Natural killer cell treated with Interleukin-12 subunit alpha and Interleukin-12 subunit beta and Interleukin-15 and Interleukin-18, amount 100 ng/mL, for 72 hours (primary cell): ENCODE measurements around the gene PRDX3. TPM values are rescaled to one million over a fixed set of nuclear protein-coding genes. Genes with fewer than 3 reads are reported as not detected.
"Not testable (repeated sequence)": the region's sequence is repeated elsewhere in the genome, so short reads cannot be mapped to it uniquely, and the experiment has no call there.

Experiments
- ATAC-seq, 2 donors: fragments of 150-1000 bp; cut with Tn5 transposase in 1 of 2; sonication (Bioruptor Pico), chemical (Tn5 transposase) in 1 of 2; 2 replicates each; pipeline ENCODE4 v1.10.0; 2021
- DNase-seq: peaks from one replicate; pipeline ENCODE4 v3.0.0; 2022; ENCODE audit warnings: low spot score
- H3K27ac Mint-ChIP-seq, 2 donors: 1 replicate in 1 of 2; 2 replicates in 1 of 2; pipeline ENCODE4 v1.8.0; 2022; ENCODE audit warnings: mixed read lengths in 2 of 2, mild to moderate bottlenecking in 1 of 2, moderate library complexity in 1 of 2
- H3K27me3 Mint-ChIP-seq, 2 donors: 1 replicate in 1 of 2; 2 replicates in 1 of 2; pipeline ENCODE4 v1.8.0; 2022; ENCODE audit warnings: mixed read lengths in 2 of 2
- H3K36me3 Mint-ChIP-seq: one replicate; pipeline ENCODE4 v1.8.0; 2022; ENCODE audit warnings: mixed read lengths
- H3K4me1 Mint-ChIP-seq, 2 donors: 1 replicate in 1 of 2; 2 replicates in 1 of 2; pipeline ENCODE4 v1.8.0; 2022; ENCODE audit warnings: low read depth in 2 of 2, mixed read lengths in 2 of 2, mild to moderate bottlenecking in 1 of 2
- H3K4me3 Mint-ChIP-seq: one replicate; pipeline ENCODE4 v1.8.0; 2022; ENCODE audit warnings: mixed read lengths
- H3K9me3 Mint-ChIP-seq: 2 replicates; pipeline ENCODE4 v1.8.0; 2022; ENCODE audit warnings: mixed read lengths
- total RNA-seq, 2 donors: library from RNA; stranded (reverse); gene quantifications; one replicate each; pipeline ENCODE4 v1.2.3, GENCODE V29; 2022

The PRDX3 gene
- total RNA-seq, 2 donors from 2014 or later = 137 to 144 TPM

DNA sequence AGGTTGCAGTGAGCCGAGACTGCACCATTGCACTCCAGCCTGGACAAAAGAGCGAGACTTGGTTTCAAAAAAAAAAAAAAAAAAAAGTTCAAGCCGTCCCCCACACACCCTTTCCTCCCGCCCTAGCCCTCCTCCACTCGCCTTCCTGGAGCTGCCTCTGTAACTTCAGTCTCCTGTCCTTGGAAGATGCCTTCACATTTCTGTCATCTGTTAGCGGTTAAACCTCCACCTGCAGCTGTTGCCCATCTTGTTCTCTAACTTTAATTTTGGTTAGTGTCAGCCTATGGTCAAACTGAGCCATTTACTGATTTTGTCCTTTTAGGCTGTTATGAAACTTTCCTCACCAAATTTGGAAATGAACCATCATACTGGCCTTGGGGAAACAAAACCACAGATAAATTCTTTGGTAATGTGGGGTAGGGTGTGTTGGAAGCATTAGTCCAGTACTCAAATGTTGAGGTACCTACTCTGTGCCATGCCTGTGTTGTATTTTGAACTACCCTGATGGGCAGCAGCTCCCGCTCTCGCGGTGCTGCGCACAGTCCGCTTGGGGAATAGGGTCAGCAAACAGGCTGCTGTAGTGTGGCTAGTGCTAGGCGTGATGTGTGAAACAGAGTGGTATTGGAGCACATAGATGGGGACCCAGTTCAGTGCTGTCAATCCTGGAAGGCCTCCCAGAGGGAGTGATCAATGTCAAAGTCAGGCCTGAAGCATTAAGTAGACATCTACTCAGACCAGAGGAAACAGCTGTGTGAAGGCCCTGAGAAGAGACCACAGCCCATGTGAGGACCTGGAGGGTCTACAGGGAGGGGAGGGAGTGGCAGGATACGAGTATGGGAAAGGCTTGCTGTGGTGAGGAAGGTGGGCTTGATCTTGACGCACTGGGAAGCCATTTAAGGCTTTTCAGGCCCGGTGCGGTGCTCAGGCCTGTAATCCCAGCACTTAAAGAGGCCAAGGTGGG is 40.0 kb downstream of the PRDX3 start:
- peaks cover 27 to 28% of the 10 kb centered on the region in 2 donors for H3K4me1 Mint-ChIP-seq
- H3K27me3 Mint-ChIP-seq = no peaks in the 10 kb centered on the region
- peak overlapping the region; percentile 63 for H3K4me3 Mint-ChIP-seq
- peak overlapping the region; percentile 73 to 93 for H3K27ac Mint-ChIP-seq
- ATAC-seq (no peak), DNase-seq (no peak)
- H3K36me3 Mint-ChIP-seq = peaks cover 11% of the 10 kb centered on the region
- H3K9me3 Mint-ChIP-seq = no peaks in the 10 kb centered on the region

DNA sequence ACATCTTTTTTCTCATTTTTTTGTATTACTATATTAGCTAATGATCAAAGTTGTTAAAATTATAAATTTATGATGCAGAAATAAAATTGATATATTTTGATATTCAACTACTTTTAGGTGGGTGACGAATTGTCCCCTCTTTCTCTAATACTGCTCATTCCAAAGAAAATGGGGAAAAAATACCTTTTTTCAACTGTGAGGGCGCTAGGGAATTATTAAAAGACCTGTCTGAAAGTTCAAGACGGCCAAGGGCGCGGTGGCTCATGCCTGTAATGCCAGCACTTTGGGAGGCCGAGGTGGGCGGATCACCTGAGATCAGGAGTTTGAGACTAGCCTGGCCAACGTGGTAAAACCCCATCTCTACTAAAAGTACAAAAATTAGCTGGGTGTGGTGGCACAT is 40.7 kb downstream of the PRDX3 start:
- DNase-seq, H3K9me3 Mint-ChIP-seq, ATAC-seq, H3K27me3 Mint-ChIP-seq, H3K4me3 Mint-ChIP-seq: not testable (repeated sequence)
- Mint-ChIP-seq H3K36me3 (peaks cover 17% of the 10 kb centered on the region), H3K27ac (peak overlapping the region in 1 of 2 donors; percentile 93), H3K4me1 (peaks cover 34 to 35% of the 10 kb centered on the region in 2 donors)

DNA sequence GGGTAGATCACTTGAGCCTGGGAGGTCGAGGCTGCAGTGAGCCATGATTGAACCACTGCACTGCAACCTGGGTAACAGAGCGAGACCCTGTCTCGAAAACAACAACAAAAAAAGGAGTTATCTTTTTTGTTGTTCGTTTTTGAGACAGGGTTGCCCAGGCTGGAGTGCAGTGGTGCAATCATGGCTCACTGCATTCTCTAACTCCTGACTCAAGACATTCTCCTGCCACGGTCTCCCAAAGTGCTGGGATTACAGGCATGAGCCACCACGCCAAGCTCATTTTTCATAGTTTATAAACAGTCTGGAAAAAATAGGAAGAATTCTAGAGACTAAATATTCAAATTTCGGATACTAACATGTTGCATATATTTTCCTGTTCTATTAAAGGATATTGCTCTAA is 42.5 kb downstream of the PRDX3 start:
- peaks cover 48 to 50% of the 10 kb centered on the region in 2 donors for H3K4me1 Mint-ChIP-seq
- DNase-seq (no peak), ATAC-seq (no peak)
- H3K27me3 Mint-ChIP-seq = no peaks in the 10 kb centered on the region
- H3K36me3 Mint-ChIP-seq = peaks cover 23% of the 10 kb centered on the region
- no peak overlapping the region for H3K4me3 Mint-ChIP-seq
- H3K9me3 Mint-ChIP-seq = no peaks in the 10 kb centered on the region
- peak overlapping the region; percentile 95 to 98 for H3K27ac Mint-ChIP-seq

DNA sequence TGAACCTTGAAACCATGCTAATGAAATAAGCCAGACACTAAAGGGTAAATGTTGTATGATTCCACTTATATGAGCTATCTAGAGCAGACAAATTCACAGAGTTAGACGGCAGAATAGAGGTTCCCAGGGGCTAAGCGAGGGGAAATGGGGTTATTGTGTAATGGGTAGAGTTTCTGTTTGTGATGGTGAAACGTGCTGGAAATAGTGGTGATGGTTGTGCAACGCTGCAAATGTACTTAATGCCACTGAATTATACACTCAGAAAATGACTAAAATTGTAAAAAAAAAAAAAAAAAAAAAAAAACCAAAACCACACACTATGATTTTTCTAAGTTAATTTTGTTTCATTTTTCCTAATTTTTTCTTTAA is 43.1 kb downstream of the PRDX3 start:
- Mint-ChIP-seq H3K4me3 (peak overlapping the region; percentile 76), H3K27me3 (no peaks in the 10 kb centered on the region), H3K9me3 (no peaks in the 10 kb centered on the region), H3K36me3 (peaks cover 28% of the 10 kb centered on the region), H3K4me1 (peaks cover 54 to 56% of the 10 kb centered on the region in 2 donors), H3K27ac (peak overlapping the region; percentile 95 to 98)
- ATAC-seq (peak; percentile 35 to 69), DNase-seq (peak; percentile 83)

DNA sequence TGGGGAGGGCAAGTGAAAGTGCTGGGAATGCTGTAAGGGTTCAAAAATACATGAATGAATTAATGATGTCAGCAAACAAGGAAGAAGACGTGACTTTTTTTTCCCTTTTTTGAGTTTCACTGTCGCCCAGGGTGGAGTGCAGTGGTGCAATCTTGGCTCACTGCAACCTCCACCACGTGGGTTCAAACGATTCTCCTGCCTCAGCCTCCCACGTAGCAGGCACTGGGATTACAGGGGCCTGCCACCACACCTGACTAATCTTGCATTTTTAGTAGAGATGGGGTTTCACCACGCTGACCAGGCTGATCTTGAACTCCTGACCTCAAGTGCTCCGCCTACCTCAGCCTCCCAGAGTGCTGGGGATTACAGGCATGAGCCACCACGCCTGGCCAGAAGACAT is 44.7 kb downstream of the PRDX3 start:
- Mint-ChIP-seq H3K9me3 (no peaks in the 10 kb centered on the region), H3K27me3 (no peaks in the 10 kb centered on the region), H3K36me3 (peaks cover 42% of the 10 kb centered on the region), H3K4me3 (peak overlapping the region; percentile 94), H3K4me1 (peaks cover 59 to 64% of the 10 kb centered on the region in 2 donors), H3K27ac (peak overlapping the region; percentile 95 to 98)
- DNase-seq (peak; percentile 78), ATAC-seq (peak; percentile 34 to 41)

DNA sequence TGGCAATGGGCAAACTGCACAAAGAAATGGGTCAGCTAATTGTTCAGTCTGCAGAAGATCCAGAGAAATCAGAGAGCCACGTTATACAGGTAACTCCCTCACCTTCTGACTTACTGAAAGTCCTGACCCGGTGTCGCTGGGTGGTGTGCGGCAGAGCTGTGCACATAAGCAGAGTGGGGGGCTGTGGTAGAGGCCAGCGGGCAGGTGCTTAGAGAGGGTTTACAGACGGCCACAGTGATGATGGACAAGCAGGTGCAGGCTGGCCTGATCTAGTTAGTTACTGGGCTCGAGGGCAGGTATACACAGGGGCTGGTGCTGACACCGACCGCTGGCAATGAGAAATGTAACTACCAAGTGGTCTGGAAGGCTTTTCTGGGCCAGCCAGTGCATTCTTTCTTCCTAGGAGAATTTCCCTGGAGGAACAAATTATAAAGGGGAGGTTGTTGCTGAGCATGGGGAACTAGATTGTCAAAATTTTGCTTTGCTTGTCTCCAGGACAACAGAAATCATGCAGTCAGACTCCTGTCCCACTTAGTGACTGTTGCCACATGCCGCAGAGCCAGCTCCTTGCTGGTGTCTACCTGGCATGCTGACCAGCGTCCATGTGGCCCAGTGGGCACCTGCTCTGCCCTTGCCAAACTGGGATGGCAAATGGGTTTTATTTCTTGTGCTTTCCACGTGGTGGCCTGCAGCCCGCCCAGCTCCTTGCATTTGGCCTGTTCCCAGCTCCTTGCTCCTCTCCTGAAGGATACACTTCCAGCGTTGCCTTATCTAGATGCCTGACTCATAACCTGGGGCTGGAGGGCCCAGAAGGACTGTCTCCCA is 45.9 kb downstream of the PRDX3 start:
- no peaks in the 10 kb centered on the region for H3K9me3 Mint-ChIP-seq
- ATAC-seq = no peak
- H3K4me3 Mint-ChIP-seq = peak overlapping the region; percentile 94
- no peaks in the 10 kb centered on the region for H3K27me3 Mint-ChIP-seq
- H3K36me3 Mint-ChIP-seq = peaks cover 38% of the 10 kb centered on the region
- peaks cover 53 to 58% of the 10 kb centered on the region in 2 donors for H3K4me1 Mint-ChIP-seq
- H3K27ac Mint-ChIP-seq = peak overlapping the region; percentile 95 to 98
- no peak for DNase-seq

DNA sequence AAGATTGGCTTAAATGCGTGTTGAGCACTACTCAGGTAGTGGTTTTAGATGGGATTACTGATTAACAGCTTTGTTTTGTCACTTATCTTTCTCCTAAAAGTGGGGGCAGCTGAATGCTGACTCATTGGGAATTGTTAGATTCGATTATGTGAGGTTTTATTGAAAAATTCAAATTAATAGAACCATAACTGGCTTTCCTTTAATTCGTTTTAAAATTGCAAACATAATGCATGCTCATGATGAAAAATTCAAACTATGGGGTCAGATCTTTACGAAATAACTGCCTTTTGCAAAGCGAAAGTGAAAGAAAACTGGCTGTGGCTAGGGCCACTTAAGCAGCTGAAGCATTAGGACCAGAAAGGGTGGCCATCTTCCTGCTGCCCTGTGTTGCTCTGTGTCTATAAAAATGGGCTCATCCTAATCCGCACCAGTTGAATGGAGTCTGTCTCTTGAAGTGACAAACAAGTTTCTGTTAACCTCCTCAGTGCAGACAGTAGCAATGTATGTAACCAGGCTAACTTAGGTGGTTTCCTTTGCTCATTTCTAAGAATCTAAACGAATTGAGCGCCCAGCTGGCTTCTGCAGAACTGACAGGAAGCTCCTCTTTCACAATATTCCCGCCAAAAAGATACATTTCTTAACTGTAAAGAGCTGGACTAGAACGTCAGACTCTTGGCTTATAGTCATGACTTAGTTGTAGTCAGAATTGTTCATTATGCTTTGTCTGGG is 46.9 kb downstream of the PRDX3 start:
- ATAC-seq (peak; percentile 86 to 91), DNase-seq (peak; percentile 83)
- no peaks in the 10 kb centered on the region for H3K27me3 Mint-ChIP-seq
- no peaks in the 10 kb centered on the region for H3K9me3 Mint-ChIP-seq
- H3K36me3 Mint-ChIP-seq = peaks cover 38% of the 10 kb centered on the region
- peaks cover 53 to 58% of the 10 kb centered on the region in 2 donors for H3K4me1 Mint-ChIP-seq
- peak overlapping the region; percentile 94 for H3K4me3 Mint-ChIP-seq
- H3K27ac Mint-ChIP-seq = peak overlapping the region; percentile 95 to 98

DNA sequence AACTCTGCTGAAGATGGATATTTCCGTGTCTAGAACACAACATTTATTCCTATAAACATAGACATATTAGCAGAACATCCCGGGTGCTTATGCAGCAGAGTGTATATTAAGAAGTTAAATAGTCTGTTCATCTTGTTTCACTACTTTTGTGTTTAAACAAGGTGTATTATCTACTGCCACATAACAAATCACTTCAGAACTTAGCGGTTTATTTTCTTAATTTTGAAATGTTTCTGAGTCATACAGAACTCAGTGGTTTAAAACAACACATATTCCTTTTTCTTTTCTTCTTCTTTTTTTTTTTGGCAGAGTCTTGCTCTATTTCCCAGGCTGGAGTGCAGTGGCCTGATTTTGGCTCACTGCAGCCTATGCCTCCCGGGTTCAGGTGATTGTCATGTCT is 48.9 kb downstream of the PRDX3 start:
- H3K4me1 Mint-ChIP-seq = peaks cover 51 to 54% of the 10 kb centered on the region in 2 donors
- peaks cover 46% of the 10 kb centered on the region for H3K36me3 Mint-ChIP-seq
- H3K27ac Mint-ChIP-seq = peak overlapping the region; percentile 95 to 98
- H3K4me3 Mint-ChIP-seq = peak overlapping the region; percentile 94
- H3K9me3 Mint-ChIP-seq = no peaks in the 10 kb centered on the region
- ATAC-seq = no peak
- no peak for DNase-seq
- H3K27me3 Mint-ChIP-seq = no peaks in the 10 kb centered on the region

DNA sequence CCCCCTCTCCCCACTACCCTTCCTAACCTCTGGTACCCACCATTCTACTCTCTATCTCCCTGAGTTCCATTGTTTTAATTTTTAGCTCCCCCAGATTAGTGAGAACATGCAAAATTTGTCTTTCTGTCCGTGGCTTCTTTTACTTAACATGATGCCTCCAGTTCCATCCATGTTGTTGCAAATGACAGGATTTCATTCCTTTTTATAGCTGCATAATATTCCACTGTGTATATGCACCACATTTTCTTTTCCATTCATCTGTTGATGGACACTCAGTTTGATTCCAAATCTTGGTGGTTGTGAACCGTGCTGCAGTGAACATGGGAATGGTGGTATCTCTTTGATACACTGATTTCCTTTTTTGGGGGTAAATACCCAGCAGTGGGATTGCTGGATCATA is 52.7 kb downstream of the PRDX3 start:
- Mint-ChIP-seq H3K27ac (peak overlapping the region in 1 of 2 donors; percentile 58), H3K9me3 (no peaks in the 10 kb centered on the region), H3K36me3 (peaks cover 28% of the 10 kb centered on the region), H3K4me1 (peaks cover 21 to 26% of the 10 kb centered on the region in 2 donors), H3K4me3 (no peak overlapping the region), H3K27me3 (no peaks in the 10 kb centered on the region)
- DNase-seq = no peak
- ATAC-seq = no peak

DNA sequence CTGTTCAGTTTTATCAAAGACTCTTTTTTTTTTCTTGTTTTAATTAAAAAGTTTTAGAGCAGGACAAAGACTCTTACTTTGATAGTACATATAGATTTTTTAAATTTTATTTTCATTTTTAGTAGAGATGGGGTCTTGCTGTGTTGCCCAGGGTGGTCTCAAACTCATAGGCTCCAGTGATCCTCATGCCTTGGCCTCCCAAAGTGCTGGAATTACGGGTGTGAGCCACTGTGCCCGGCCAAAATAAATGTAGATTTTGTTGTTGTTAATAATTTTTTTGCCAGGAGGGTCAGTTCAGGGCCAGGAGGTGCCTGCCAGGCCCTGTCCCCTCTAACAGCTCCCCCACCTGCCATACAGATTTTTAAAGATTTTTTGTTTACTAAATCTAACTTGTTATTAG is 57.7 kb downstream of the PRDX3 start:
- Mint-ChIP-seq H3K27ac (peak overlapping the region; percentile 65 to 88), H3K9me3 (no peaks in the 10 kb centered on the region), H3K4me1 (peaks cover 4% of the 10 kb centered on the region in 2 donors), H3K4me3 (peak overlapping the region; percentile 43), H3K27me3 (no peaks in the 10 kb centered on the region), H3K36me3 (peaks cover 8% of the 10 kb centered on the region)
- DNase-seq (no peak), ATAC-seq (no peak)

DNA sequence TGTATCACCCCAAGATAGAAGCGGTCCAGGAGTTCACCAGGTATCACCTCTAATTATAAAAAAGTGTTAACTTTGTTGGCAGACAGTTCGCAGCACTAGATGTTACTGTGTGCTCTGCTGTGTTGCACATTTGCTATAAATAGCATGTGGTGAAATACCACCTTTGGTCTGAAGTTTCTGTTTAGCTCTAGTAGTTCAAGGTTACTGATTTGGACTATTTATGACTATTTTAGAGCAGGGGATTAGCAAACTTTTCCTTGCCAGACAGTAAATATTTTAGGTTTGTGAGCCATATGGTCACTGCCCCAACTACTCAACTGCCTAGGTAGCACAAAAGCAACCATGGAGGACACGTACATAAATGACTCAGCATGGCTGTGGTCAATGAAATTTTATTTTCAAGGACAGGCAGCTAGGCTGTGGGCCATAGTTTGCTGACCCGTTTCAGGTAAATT is 58.2 kb downstream of the PRDX3 start:
- Mint-ChIP-seq H3K36me3 (peaks cover 5% of the 10 kb centered on the region), H3K4me3 (peak overlapping the region; percentile 43), H3K9me3 (no peaks in the 10 kb centered on the region), H3K4me1 (peaks cover 3 to 4% of the 10 kb centered on the region in 2 donors), H3K27ac (peak overlapping the region; percentile 65 to 88), H3K27me3 (no peaks in the 10 kb centered on the region)
- ATAC-seq = peak; percentile 89 to 93
- DNase-seq = no peak

DNA sequence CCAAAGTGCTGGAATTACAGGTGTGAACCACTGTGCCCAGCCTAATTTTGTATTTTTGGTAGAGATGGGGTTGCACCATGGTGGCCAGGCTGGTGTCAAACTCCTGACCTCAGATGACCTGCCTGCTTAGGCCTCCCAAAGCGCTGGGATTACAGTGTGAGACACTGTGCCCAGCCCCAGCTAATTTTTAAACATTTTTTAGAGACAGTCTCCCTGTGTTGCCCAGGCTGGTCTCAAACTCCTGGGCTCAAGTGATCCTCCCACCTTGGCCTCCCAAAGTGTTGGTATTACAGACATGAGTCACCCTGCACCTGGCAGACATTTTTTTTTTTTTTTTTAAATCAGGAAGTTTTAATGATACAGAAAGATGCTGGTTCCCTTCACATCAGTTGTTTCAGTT is 59.2 kb downstream of the PRDX3 start:
- ATAC-seq (no peak), DNase-seq (no peak)
- Mint-ChIP-seq H3K4me3 (peak overlapping the region; percentile 43), H3K9me3 (no peaks in the 10 kb centered on the region), H3K27ac (peak overlapping the region; percentile 65 to 88), H3K27me3 (no peaks in the 10 kb centered on the region), H3K36me3 (peaks cover 5% of the 10 kb centered on the region), H3K4me1 (peaks cover 5% of the 10 kb centered on the region in 2 donors)

DNA sequence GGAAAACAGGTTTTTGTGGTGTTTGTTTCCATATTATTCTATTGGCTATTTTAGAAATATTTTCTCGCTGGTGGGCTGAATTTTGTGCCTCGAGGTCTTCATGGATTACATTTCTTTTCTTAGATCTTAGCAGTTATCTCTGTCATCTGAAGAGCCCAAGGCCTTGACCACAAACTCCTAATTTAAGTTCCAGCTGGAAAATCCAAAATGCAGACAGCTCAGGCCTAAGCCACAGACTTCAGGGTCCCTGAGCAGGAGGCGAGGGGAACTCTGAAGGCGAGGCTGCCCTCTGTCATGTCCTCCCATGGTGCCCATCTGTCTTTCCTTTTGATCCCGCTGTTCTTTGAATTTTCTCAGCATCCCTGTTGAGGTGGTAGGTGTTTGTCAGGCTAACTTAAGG is 60.4 kb downstream of the PRDX3 start:
- Mint-ChIP-seq H3K9me3 (no peaks in the 10 kb centered on the region), H3K4me1 (peaks cover 13 to 15% of the 10 kb centered on the region in 2 donors), H3K27ac (no peak overlapping the region), H3K36me3 (peaks cover 5% of the 10 kb centered on the region), H3K4me3 (no peak overlapping the region), H3K27me3 (no peaks in the 10 kb centered on the region)
- ATAC-seq (no peak), DNase-seq (no peak)
